Measurements from ENCODE around the gene MSI2. TPM values are rescaled to one million over a fixed set of nuclear protein-coding genes. Genes with fewer than 3 reads are reported as not detected.

The MSI2 gene
- total and polyA plus RNA-seq, 9 of the 15 experiments (the other 6 are each of a cell fraction or from before 2014, with no cell fraction given) = 4.6 to 61.8 (median 42.4) TPM

GRCh38 chr17:57539529-57540301, 283.4 kb downstream of the MSI2 start:
- ATAC-seq = no peak
- 76% methylated on average over 8 of the region's 8 CpGs for WGBS (ENCODE audit: insufficient coverage, low coverage, missing lambda C conversion rate)
- H3K4me3 ChIP-seq = no peak overlapping the region
- H2AFZ ChIP-seq (ENCODE audit: low read depth, low read length) = no peak overlapping the region
- H3K9me3 ChIP-seq (replicated peaks; ENCODE audit: control insufficient read depth, insufficient read depth, low read depth, low read length) = no peaks in the 10 kb centered on the region
- H3K36me3 ChIP-seq (ENCODE audit: control insufficient read depth, insufficient read depth, low read length) = no peaks in the 10 kb centered on the region; the same call in 2 of the 3 replicates
- peaks cover 11 to 15% of the 10 kb centered on the region in 2 experiments; a peak in 4 of 5 replicates for H3K4me1 ChIP-seq (replicated peaks in 1 of 2; ENCODE audit: control insufficient read depth in 2 of 2, insufficient read depth in 2 of 2, low read length in 2 of 2)
- H3K4me2 ChIP-seq (ENCODE audit: insufficient read depth, low read length) = no peak overlapping the region
- ChIA-PET CTCF (ENCODE audit: low intra/inter-chr PET ratio) (interaction anchor here (0.5 kb wide), 1 partner anchor 277 kb away, joined by 3 read pairs; no protein-coding TSS in a partner anchor), POLR2A (interaction anchor here (1.1 to 2.4 kb wide), 3 partner anchors 10 to 17 kb away, joined by 3 to 9 read pairs (median 3); no protein-coding TSS in a partner anchor)
- H4K20me1 ChIP-seq (replicated peaks; ENCODE audit: control insufficient read depth, insufficient read depth, low read length) = peaks cover 8% of the 10 kb centered on the region; the same call in 1 of the 2 replicates
- no peaks in the 10 kb centered on the region for H3K79me2 ChIP-seq (ENCODE audit: control insufficient read depth, insufficient read depth, low read length)
- no peaks in the 10 kb centered on the region for H3K27me3 ChIP-seq (ENCODE audit: control insufficient read depth in 2 of 2, insufficient read depth in 2 of 2, low read length in 2 of 2)
- H3K9ac ChIP-seq (ENCODE audit: insufficient read depth in 1 of 2, low read depth in 2 of 2, low read length in 2 of 2) = no peak overlapping the region
- intact Hi-C loops (cut with micrococcal nuclease) (no loop called here), in situ Hi-C loops (cut with MboI) (no loop called here)
- H3K27ac ChIP-seq (ENCODE audit: extremely low read depth, low read depth, low read length) = no peak overlapping the region
- TF ChIP-seq ZFP36 (IDR thresholded peaks at IDR 0.05; ENCODE audit: low read depth, low read length, partially characterized antibody) (peak; percentile 62), KDM1A (IDR thresholded peaks at IDR 0.05) (peak; percentile 33 to 45; a peak in 2 of 4 replicates), PATZ1 (CRISPR knock-in tag; IDR thresholded peaks at IDR 0.05; ENCODE audit: borderline replicate concordance) (no peak), BCOR (IDR thresholded peaks at IDR 0.05) (peak; percentile 63), SNAPC5 (CRISPR knock-in tag; IDR thresholded peaks at IDR 0.05) (no peak), BRD4 (IDR thresholded peaks at IDR 0.05) (no peak), NUFIP1 (IDR thresholded peaks at IDR 0.05; ENCODE audit: partially characterized antibody) (no peak), MAFG (tag; conservative IDR thresholded peaks at IDR 0.05) (no peak), ADNP (tag; IDR thresholded peaks at IDR 0.05) (peak; percentile 73; the same call in 1 of the 2 replicates), RBM25 (IDR thresholded peaks at IDR 0.05; ENCODE audit: low read depth, low read length, severe bottlenecking) (peak; percentile 94)
- FAIRE-seq = no peak
- no peak for DNase-seq (ENCODE audit: extremely low read depth in 1 of 4, low spot score in 3 of 4)
- H3K9me1 ChIP-seq (ENCODE audit: control insufficient read depth, insufficient read depth, low read length) = no peaks in the 10 kb centered on the region
- no TSS peak for BruUV-seq (replicated peaks)

All from K562 (cell line).